CMK (cell line): Measurements from ENCODE around the gene DIDO1.

Experiments used
- DNase-seq: peaks from one replicate; pipeline ENCODE4 v3.0.0-alpha.2; 2010; ENCODE audit warnings: low read depth

Gene DIDO1

GRCh38 chr20:62834967-62835730 is 91.2 kb downstream of the DIDO1 start:
- no peak for DNase-seq

DNA sequence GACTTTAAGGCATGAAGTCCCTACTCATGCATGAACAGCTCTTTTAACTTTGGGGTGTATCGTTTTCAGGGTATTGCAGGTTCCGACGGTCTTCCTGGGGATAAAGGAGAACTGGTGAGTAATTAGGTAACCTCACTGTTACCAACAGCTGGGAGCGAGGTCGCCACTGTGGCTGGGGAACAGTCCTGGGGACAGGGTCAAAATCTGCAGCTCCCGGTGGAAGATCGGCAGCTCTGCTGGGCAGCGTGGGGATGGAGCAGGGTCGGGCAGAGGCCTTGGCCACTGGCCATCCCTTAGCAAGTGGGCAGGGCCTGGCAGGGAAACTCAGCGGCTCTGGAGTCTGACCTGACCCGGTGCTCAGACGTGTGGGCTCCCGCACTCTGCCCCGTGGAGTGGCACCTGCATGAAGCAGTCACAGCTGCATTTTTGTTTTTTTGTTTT is 93.3 kb downstream of the DIDO1 start:
- no peak for DNase-seq

- peak; percentile 81 for DNase-seq
These were observed 93.9 kb downstream of the DIDO1 start for GRCh38 chr20:62832212-62832922.

DNA sequence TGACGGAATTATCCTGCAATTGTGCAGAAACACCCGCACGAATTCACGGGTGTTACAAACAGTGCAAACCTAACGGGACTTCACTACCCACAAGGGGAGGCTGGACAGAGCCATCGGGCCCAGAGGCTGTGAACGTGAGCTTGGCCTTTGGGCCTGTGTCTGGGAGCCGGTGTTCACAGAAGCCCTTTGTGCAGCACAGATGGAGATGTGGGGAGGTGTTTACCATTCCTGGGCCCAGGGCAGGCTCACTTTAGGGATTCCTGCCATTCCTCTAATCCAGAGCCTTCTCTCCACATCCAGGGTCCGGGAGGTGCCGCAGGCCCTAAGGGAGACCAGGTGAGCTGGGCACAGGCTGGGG is 94.5 kb downstream of the DIDO1 start:
- DNase-seq: no peak

DNA sequence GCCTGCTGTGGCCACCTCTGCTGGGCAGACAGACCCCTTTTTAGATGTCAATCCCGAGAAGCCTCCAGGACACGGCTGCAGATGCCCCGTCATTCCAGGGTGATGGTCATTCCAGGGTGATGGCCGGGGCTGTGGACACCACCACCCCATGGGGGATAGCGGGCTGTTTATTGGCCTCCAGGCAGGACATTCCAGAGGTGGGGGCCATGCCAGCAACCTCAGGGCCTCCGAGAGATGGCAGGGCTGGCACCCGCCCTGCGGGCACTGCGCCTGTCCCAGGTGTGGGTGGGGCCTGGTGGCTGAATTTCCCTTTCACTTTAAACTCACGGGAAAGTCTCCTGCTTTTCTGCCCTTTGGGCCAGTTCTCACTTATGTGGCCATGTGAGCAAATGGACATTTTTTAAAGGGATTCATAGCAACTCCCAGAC is 94.9 kb downstream of the DIDO1 start:
- DNase-seq: no peak

- DNase-seq: no peak
These were observed 95.5 kb downstream of the DIDO1 start for GRCh38 chr20:62830821-62831220.

DNA sequence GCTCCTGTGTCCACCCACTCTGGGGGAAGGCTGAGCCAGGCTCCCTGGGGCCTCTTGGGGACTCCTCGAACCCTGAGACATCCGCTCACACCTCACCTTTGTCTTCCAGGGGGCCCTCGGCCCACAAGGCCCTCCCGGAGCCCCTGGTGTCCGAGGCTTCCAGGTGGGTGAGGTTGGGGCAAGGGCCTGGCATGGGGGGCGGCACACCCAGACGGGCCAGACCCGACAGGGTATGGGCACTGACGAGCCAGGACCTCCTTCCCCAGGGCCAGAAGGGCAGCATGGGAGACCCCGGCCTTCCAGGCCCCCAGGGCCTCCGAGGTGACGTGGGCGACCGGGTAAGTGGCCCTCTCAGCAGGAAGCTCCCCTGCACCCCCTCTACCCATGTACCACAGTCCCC is 96.1 kb downstream of the DIDO1 start:
- no peak for DNase-seq

GRCh38 chr20:62829231-62830230 is 96.8 kb downstream of the DIDO1 start:
- no peak for DNase-seq

DNA sequence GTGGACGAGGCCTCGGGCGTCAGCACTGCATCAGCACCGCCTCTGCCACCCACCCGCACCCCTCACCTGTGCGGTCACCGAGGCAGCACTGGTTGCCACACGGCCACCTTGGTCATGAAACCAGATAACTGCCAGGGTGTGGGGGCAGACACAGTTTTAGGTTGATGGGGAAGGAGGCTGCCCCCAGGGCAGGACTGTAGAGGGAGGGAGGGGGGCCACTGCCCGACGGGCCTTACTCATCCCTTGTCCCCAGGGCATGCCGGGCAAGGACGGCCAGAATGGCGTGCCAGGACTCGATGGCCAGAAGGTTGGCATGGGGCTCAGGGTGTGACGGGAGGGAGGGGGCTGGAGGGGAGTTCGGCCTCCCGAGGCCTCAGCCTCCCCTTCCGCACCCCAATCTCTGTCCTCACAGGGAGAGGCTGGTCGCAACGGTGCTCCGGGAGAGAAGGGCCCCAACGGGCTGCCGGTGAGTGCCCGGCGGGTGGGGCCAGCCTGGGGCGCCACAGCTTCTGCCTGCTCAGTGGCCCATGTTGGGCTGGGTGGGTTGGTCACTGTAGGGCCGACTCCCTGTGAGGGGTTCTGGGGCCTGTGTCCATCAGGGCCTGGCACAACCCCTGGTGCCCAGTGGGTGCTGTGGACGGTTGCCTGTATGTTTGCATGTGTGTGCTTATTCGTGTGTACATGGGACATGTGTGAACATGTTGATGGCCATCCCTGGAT is 97.6 kb downstream of the DIDO1 start:
- no peak for DNase-seq

GRCh38 chr20:62828051-62828450 is 98.3 kb downstream of the DIDO1 start:
- no peak for DNase-seq
